GM12874 (cell line): ENCODE measurements around the gene GPRIN1.

ENCODE experiments used
- TF ChIP-seq, protein P1 (sequence below): IDR thresholded peaks from 2 replicates; pipeline ENCODE4 v1.5.1; 2011; ENCODE audit warnings: low read depth, mild to moderate bottlenecking, control low read depth, low read length, moderate library complexity; ENCODE audit not compliant: insufficient read depth

GPRIN1 gene

DNA sequence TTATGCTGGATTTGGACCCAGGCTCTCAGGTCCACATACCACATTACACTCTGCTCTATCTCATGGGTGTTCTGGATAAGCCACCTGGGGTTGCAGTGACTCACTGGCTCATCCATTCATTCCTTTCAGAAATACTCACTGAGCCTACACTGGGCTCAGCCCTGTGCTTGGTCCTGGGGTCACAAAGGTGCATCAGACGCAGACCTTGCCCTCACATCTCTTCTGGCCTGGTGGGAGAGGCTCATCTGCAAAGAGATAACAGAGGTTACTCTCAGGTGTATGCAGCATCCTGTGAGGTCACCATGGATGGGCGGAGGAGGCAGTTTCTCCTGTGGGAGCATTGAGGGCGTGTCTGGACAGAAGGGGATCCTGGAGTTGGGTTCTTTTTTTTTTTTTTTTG lies 48.7 kb downstream of the GPRIN1 start:
- TF ChIP-seq, protein P1, sequence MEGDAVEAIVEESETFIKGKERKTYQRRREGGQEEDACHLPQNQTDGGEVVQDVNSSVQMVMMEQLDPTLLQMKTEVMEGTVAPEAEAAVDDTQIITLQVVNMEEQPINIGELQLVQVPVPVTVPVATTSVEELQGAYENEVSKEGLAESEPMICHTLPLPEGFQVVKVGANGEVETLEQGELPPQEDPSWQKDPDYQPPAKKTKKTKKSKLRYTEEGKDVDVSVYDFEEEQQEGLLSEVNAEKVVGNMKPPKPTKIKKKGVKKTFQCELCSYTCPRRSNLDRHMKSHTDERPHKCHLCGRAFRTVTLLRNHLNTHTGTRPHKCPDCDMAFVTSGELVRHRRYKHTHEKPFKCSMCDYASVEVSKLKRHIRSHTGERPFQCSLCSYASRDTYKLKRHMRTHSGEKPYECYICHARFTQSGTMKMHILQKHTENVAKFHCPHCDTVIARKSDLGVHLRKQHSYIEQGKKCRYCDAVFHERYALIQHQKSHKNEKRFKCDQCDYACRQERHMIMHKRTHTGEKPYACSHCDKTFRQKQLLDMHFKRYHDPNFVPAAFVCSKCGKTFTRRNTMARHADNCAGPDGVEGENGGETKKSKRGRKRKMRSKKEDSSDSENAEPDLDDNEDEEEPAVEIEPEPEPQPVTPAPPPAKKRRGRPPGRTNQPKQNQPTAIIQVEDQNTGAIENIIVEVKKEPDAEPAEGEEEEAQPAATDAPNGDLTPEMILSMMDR = no peak

DNA sequence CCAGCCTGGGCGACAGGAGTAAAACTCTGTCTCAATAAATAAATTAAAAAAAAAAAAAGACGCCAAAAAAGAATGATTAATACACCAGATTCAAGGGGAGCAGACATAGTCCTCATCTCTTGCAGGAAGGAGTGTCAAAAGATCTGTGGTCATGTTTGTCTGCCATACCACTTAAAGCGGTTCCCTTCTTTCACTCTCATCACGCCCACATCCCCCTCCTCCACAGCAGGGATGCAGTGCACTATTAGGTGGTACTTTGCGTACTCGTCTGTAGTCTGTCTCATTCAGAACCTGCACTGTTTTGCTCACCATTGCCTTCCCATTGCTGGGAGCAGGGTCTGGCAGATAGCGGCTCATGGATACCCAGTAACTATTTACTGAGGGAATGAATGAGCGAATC lies 49.6 kb downstream of the GPRIN1 start:
- TF ChIP-seq, protein P1 = no peak

DNA sequence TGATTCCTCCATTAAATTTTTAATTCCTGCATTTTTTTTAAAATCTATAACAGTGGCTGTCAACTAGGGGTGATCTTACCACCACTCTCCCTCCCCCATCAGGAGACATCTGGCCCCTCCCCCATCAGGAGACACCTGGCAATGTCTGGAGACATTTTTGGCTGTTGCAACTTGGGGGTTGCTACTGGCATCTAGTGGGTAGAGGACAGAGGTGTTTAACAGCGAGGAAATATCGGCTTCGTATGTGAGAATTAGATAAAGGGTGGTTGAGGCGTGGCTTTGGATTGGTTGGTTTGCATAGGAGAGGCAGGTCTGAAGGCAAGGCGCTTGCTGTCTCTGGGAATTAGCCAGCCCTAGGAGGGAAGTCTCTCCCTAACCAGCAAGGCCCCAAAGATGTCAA lies 50.3 kb downstream of the GPRIN1 start:
- TF ChIP-seq, protein P1 = no peak

DNA sequence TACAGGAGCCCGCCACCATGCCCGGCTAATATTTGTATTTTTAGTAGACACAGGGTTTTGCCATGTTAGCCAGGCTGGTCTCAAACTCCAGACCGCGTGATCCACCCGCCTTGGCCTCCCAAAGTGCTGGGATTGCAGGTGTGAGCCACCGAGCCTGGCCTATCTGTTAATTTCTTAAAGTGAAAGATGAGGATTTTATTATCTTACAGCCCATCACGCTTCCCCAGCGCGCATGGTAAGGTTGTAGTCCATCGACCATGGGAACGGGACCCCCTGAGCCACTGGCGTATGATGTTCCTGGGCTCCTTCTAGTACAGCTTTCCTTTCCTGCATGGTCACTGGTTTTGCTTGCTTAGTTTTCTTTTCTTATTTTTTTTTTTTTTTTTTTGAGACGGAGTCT lies 52.1 kb downstream of the GPRIN1 start:
- TF ChIP-seq, protein P1 = no peak

DNA sequence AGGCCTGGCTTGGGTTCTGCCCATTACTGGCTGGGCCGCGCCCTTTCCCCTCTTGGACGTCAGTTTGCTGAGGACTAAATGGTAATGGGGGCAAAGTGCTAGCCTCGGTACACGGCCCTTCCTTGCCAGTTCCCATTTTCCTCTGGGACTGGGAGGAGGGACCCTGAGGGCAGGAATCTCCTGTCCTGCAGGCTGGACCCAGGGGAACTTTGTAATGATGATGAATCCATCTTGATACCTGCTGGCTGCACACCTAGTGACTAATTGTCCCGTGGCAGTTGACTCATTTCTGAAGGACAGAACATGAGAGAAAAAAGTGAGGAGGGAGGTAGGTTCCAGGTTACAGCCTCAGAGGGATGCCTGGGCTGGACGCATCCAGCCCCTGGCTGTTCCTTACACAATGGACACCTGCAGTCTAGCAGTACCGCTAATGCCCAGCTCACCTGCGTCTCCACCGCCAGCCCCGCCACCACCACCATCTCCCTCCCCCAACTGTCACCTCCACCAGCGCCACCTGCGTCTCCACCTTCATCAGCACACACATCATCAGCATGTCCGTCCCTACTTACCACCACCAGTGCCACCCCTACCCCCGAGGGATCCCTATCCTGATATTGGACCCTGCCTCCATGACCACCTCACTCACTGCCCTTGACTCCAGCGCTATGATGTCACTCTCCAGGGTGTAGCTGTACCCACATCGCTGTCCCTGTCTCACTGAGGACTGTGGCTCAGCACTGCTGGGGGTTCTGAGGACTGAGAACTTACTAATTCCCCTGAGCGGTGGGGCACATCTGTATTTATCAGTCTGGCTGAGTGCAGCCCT lies 56.5 kb downstream of the GPRIN1 start:
- TF ChIP-seq, protein P1 = no peak

DNA sequence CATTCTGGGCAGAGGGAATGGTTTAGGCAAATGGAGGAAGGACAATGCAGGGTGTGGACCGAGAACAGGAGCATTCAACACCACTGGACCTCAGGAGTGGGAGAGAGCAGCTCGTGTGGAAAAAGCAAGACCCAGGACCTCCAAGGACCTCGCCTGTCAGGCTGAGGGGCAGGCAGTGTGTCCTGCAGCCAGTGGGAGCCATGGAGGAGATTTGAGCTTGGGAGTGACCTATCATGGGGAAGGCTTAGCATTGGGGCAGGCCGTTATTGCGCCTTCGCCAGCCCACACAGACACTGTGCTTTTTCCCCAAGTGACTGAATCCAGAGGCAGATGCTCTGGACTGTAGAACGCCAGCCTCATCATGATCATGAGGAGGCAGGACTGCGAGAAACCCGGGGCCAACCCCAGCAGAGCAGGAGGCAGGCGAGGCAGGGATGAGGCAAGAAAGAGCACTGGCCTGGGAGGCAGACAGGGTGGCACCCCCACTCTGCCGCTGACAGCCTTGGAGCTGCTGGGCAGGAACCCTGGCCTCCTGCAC lies 57.6 kb downstream of the GPRIN1 start:
- TF ChIP-seq, protein P1 = no peak

DNA sequence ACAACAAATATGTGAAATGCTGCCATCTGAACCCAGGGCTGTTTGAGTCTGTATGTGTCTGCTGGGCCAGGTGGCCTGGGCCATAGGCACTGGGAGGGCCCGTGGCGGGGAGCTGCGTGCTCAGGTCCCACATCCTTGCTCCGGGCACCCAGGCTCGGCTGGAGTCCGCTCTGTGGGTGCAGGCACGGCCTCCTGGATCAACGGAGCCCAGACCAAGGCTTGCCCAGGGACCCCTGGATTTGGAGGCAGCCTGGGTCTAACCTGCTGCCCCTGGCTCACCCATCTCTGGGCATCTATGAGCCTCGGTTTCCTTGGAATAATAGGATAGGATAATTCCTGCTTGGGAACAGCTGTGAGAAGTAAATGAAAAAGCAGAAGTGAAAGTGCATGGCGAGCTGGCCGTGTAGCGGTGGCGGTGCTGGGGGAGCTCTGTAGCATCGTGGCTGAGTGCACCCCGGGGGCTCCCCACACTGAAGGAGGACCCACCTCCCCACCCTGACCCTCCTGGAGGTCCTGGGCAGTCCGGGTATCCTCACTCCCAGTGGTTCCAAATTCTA lies 59.6 kb downstream of the GPRIN1 start:
- TF ChIP-seq, protein P1 = no peak
